Activated CD4-positive, alpha-beta T cell treated with anti-CD3 and anti-CD28 coated beads, Interleukin-2, amount 10 ng/mL, durations not matched to agents 24 days and 14 days (primary cell): ENCODE results near the gene PPFIA3. TPM values are rescaled to one million over a fixed set of nuclear protein-coding genes. Genes with fewer than 3 reads are reported as not detected.

Experiments
- DNase-seq: peaks from one replicate; pipeline ENCODE4 v3.0.0; 2022
- H3K27ac Mint-ChIP-seq: one replicate; pipeline ENCODE4 v1.8.0; 2022; ENCODE audit warnings: mild to moderate bottlenecking, mixed read lengths
- H3K27me3 Mint-ChIP-seq: one replicate; pipeline ENCODE4 v1.8.0; 2022; ENCODE audit warnings: mixed read lengths
- H3K36me3 Mint-ChIP-seq: one replicate; pipeline ENCODE4 v1.8.0; 2022; ENCODE audit warnings: low read depth, mild to moderate bottlenecking, mixed read lengths
- H3K4me1 Mint-ChIP-seq: one replicate; pipeline ENCODE4 v1.8.0; 2021; ENCODE audit warnings: mixed read lengths
- H3K4me3 Mint-ChIP-seq: one replicate; pipeline ENCODE4 v1.8.0; 2022; ENCODE audit warnings: mild to moderate bottlenecking, moderate library complexity, mixed read lengths
- H3K9me3 Mint-ChIP-seq: one replicate; pipeline ENCODE4 v1.8.0; 2021; ENCODE audit warnings: mixed read lengths
- intact Hi-C: fragments of 100-400 bp; cut with micrococcal nuclease; formaldehyde crosslinking; loops from one replicate; pipeline ENCODE4 v1.15.1; 2023
- total RNA-seq: library from RNA; stranded (reverse); gene quantifications from 2 replicates; pipeline ENCODE4 v1.2.3, GENCODE V29; 2022

PPFIA3 gene
- total RNA-seq, 1 donor from 2014 or later = 4.5 TPM

- H3K36me3 Mint-ChIP-seq = peaks cover 2% of the 10 kb centered on the region
- no peak overlapping the region for H3K27ac Mint-ChIP-seq
- intact Hi-C loops = no loop called here
- H3K9me3 Mint-ChIP-seq = peaks cover 7% of the 10 kb centered on the region
- peaks cover 70% of the 10 kb centered on the region for H3K27me3 Mint-ChIP-seq
- peaks cover 18% of the 10 kb centered on the region for H3K4me1 Mint-ChIP-seq
- DNase-seq = no peak
- H3K4me3 Mint-ChIP-seq = no peak overlapping the region
These were observed 33.9 kb downstream of the PPFIA3 start for GRCh38 chr19:49153167-49153809.

GRCh38 chr19:49154279-49154678 is 34.9 kb downstream of the PPFIA3 start:
- intact Hi-C loops = no loop called here
- no peak overlapping the region for H3K4me3 Mint-ChIP-seq

GRCh38 chr19:49155005-49155819 is 35.9 kb downstream of the PPFIA3 start, which contains the start of gene HRC:
TSS of gene HRC (minus strand) at chr19:49155396. CDS start at chr19:49155237, 159 bp downstream.
- Mint-ChIP-seq H3K4me1 (peaks cover 13% of the 10 kb centered on the region), H3K9me3 (peaks cover 7% of the 10 kb centered on the region), H3K36me3 (peaks cover 2% of the 10 kb centered on the region), H3K27me3 (peaks cover 69% of the 10 kb centered on the region), H3K4me3 (peak within 1 kb of the TSS; percentile 10), H3K27ac (no peak within 1 kb of the TSS)
- intact Hi-C loops = no loop called here
- DNase-seq = no peak

More at GRCh38 chr19:49154279-49154678, 34.9 kb downstream of the PPFIA3 start:
- Mint-ChIP-seq H3K36me3 (peaks cover 2% of the 10 kb centered on the region), H3K27me3 (peaks cover 69% of the 10 kb centered on the region), H3K4me1 (peaks cover 14% of the 10 kb centered on the region), H3K9me3 (peaks cover 7% of the 10 kb centered on the region), H3K27ac (no peak overlapping the region)
- DNase-seq = no peak

GRCh38 chr19:49155820-49156346 is 36.5 kb downstream of the PPFIA3 start:
- Mint-ChIP-seq H3K4me3 (peak overlapping the region; percentile 10), H3K4me1 (peaks cover 10% of the 10 kb centered on the region), H3K36me3 (peaks cover 2% of the 10 kb centered on the region), H3K9me3 (peaks cover 7% of the 10 kb centered on the region), H3K27me3 (peaks cover 72% of the 10 kb centered on the region), H3K27ac (no peak overlapping the region)
- intact Hi-C loops = no loop called here
- DNase-seq = no peak

GRCh38 chr19:49157445-49158224 is 38.3 kb downstream of the PPFIA3 start, which contains the start of gene TRPM4:
TSS of gene TRPM4 (plus strand) at chr19:49157792. CDS start at chr19:49157867, 75 bp downstream.
- H3K27ac Mint-ChIP-seq = no peak within 1 kb of the TSS
- intact Hi-C loops = no loop called here
- peaks cover 7% of the 10 kb centered on the region for H3K4me1 Mint-ChIP-seq
- H3K36me3 Mint-ChIP-seq = no peaks in the 10 kb centered on the region
- peak; percentile 90 for DNase-seq
- peak within 1 kb of the TSS; percentile 82 for H3K4me3 Mint-ChIP-seq
- peaks cover 62% of the 10 kb centered on the region for H3K27me3 Mint-ChIP-seq
- peaks cover 3% of the 10 kb centered on the region for H3K9me3 Mint-ChIP-seq

- Mint-ChIP-seq H3K9me3 (no peaks in the 10 kb centered on the region), H3K36me3 (no peaks in the 10 kb centered on the region), H3K4me1 (peaks cover 7% of the 10 kb centered on the region), H3K27ac (no peak overlapping the region), H3K4me3 (no peak overlapping the region), H3K27me3 (peaks cover 37% of the 10 kb centered on the region)
- intact Hi-C loops = no loop called here
- no peak for DNase-seq
These were observed 41.3 kb downstream of the PPFIA3 start for GRCh38 chr19:49160450-49161189.

GRCh38 chr19:49161987-49162386 is 42.6 kb downstream of the PPFIA3 start:
- DNase-seq = no peak
- Mint-ChIP-seq H3K4me1 (peaks cover 4% of the 10 kb centered on the region), H3K27ac (no peak overlapping the region), H3K4me3 (no peak overlapping the region), H3K36me3 (no peaks in the 10 kb centered on the region), H3K27me3 (peaks cover 30% of the 10 kb centered on the region), H3K9me3 (no peaks in the 10 kb centered on the region)
- intact Hi-C loops = no loop called here

- peaks cover 8% of the 10 kb centered on the region for H3K27me3 Mint-ChIP-seq
- no peaks in the 10 kb centered on the region for H3K36me3 Mint-ChIP-seq
- no peak overlapping the region for H3K27ac Mint-ChIP-seq
- H3K4me1 Mint-ChIP-seq = no peaks in the 10 kb centered on the region
- intact Hi-C loops = no loop called here
- DNase-seq = no peak
- H3K4me3 Mint-ChIP-seq = no peak overlapping the region
- H3K9me3 Mint-ChIP-seq = no peaks in the 10 kb centered on the region
These were observed 45.9 kb downstream of the PPFIA3 start for GRCh38 chr19:49165111-49165750.

GRCh38 chr19:49165865-49166301 is 46.5 kb downstream of the PPFIA3 start:
- Mint-ChIP-seq H3K4me3 (no peak overlapping the region), H3K9me3 (no peaks in the 10 kb centered on the region), H3K36me3 (no peaks in the 10 kb centered on the region), H3K27ac (no peak overlapping the region), H3K27me3 (peaks cover 5% of the 10 kb centered on the region), H3K4me1 (no peaks in the 10 kb centered on the region)
- no peak for DNase-seq
- intact Hi-C loops = no loop called here

GRCh38 chr19:49167857-49168409 is 48.6 kb downstream of the PPFIA3 start:
- no peaks in the 10 kb centered on the region for H3K4me1 Mint-ChIP-seq
- H3K4me3 Mint-ChIP-seq = no peak overlapping the region
- H3K27ac Mint-ChIP-seq = no peak overlapping the region
- intact Hi-C loops = no loop called here
- DNase-seq = no peak
- peaks cover 3% of the 10 kb centered on the region for H3K27me3 Mint-ChIP-seq
- H3K36me3 Mint-ChIP-seq = no peaks in the 10 kb centered on the region
- H3K9me3 Mint-ChIP-seq = no peaks in the 10 kb centered on the region

GRCh38 chr19:49168421-49168820 is 49.1 kb downstream of the PPFIA3 start:
- Mint-ChIP-seq H3K4me1 (no peaks in the 10 kb centered on the region), H3K9me3 (no peaks in the 10 kb centered on the region), H3K27me3 (peaks cover 3% of the 10 kb centered on the region), H3K36me3 (no peaks in the 10 kb centered on the region), H3K27ac (no peak overlapping the region), H3K4me3 (no peak overlapping the region)
- intact Hi-C loops = no loop called here
- DNase-seq = no peak

- Mint-ChIP-seq H3K27me3 (peaks cover 2% of the 10 kb centered on the region), H3K4me1 (peaks cover 4% of the 10 kb centered on the region), H3K9me3 (no peaks in the 10 kb centered on the region), H3K27ac (no peak overlapping the region), H3K4me3 (no peak overlapping the region), H3K36me3 (no peaks in the 10 kb centered on the region)
- intact Hi-C loops = no loop called here
- no peak for DNase-seq
These were observed 53.9 kb downstream of the PPFIA3 start for GRCh38 chr19:49173198-49173597.
